ENCODE measurements around the gene ALDH1A3.

- TF ChIP-seq POLR2A (IDR thresholded peaks at IDR 0.05) = no peak
- no peak for TF ChIP-seq POLR2AphosphoS5 (IDR thresholded peaks at IDR 0.05)
- TF ChIP-seq EP300 (IDR thresholded peaks at IDR 0.05) = no peak
Measured at GRCh38 chr15:100835636-100836035, 44.0 kb upstream of the ALDH1A3 start.

Measured in stomach (tissue), 4 donors.